ENCODE measurements around the gene TMEM94. TPM values are rescaled to one million over a fixed set of nuclear protein-coding genes. Genes with fewer than 3 reads are reported as not detected.
"Not testable (repeated sequence)": the region's sequence is repeated elsewhere in the genome, so short reads cannot be mapped to it uniquely, and the experiment has no call there.

Gene TMEM94
- total RNA-seq, 1 donor from 2014 or later: 197 TPM

- TF ChIP-seq CTCF (IDR thresholded peaks at IDR 0.05; ENCODE audit: unreplicated experiment): peak; percentile 14
- H3K4me3 Mint-ChIP-seq (ENCODE audit: low read depth): no peak overlapping the region
These were observed 62.6 kb downstream of the TMEM94 start for GRCh38 chr17:75518983-75519537.

GRCh38 chr17:75520413-75520812 lies 64.0 kb downstream of the TMEM94 start:
- Mint-ChIP-seq H3K36me3 (ENCODE audit: insufficient read depth) (peaks cover 16% of the 10 kb centered on the region), H3K4me1 (ENCODE audit: low read depth) (peaks cover 19% of the 10 kb centered on the region)
- not testable (repeated sequence) for H3K9me3 Mint-ChIP-seq (ENCODE audit: low read depth); DNase-seq (ENCODE audit: low spot score, unreplicated experiment); H3K27me3 Mint-ChIP-seq; H3K4me3 Mint-ChIP-seq (ENCODE audit: low read depth); H3K27ac Mint-ChIP-seq

More at GRCh38 chr17:75518983-75519537, 62.6 kb downstream of the TMEM94 start:
- peaks cover 14% of the 10 kb centered on the region for H3K4me1 Mint-ChIP-seq (ENCODE audit: low read depth)
- H3K27ac Mint-ChIP-seq: no peak overlapping the region
- H3K36me3 Mint-ChIP-seq (ENCODE audit: insufficient read depth): peaks cover 16% of the 10 kb centered on the region
- H3K27me3 Mint-ChIP-seq: no peaks in the 10 kb centered on the region
- no peak for DNase-seq (ENCODE audit: low spot score, unreplicated experiment)
- no peaks in the 10 kb centered on the region for H3K9me3 Mint-ChIP-seq (ENCODE audit: low read depth)

GRCh38 chr17:75521290-75521689 lies 64.9 kb downstream of the TMEM94 start:
- TF ChIP-seq CTCF (IDR thresholded peaks at IDR 0.05; ENCODE audit: unreplicated experiment): no peak
- Mint-ChIP-seq H3K4me3 (ENCODE audit: low read depth) (no peak overlapping the region), H3K27me3 (no peaks in the 10 kb centered on the region), H3K27ac (no peak overlapping the region), H3K4me1 (ENCODE audit: low read depth) (peaks cover 19% of the 10 kb centered on the region), H3K36me3 (ENCODE audit: insufficient read depth) (peaks cover 16% of the 10 kb centered on the region), H3K9me3 (ENCODE audit: low read depth) (no peaks in the 10 kb centered on the region)
- DNase-seq (ENCODE audit: low spot score, unreplicated experiment): no peak

- no peaks in the 10 kb centered on the region for H3K27me3 Mint-ChIP-seq
- no peaks in the 10 kb centered on the region for H3K9me3 Mint-ChIP-seq (ENCODE audit: low read depth)
- H3K27ac Mint-ChIP-seq: no peak overlapping the region
- no peak for DNase-seq (ENCODE audit: low spot score, unreplicated experiment)
- TF ChIP-seq CTCF (IDR thresholded peaks at IDR 0.05; ENCODE audit: unreplicated experiment): no peak
- H3K4me3 Mint-ChIP-seq (ENCODE audit: low read depth): no peak overlapping the region
- H3K4me1 Mint-ChIP-seq (ENCODE audit: low read depth): peaks cover 26% of the 10 kb centered on the region
- H3K36me3 Mint-ChIP-seq (ENCODE audit: insufficient read depth): peaks cover 16% of the 10 kb centered on the region
These were observed 65.7 kb downstream of the TMEM94 start for GRCh38 chr17:75521951-75522727.

- H3K36me3 Mint-ChIP-seq (ENCODE audit: insufficient read depth): peaks cover 11% of the 10 kb centered on the region
These were observed 67.2 kb downstream of the TMEM94 start for GRCh38 chr17:75523647-75524046.

More at GRCh38 chr17:75523647-75524046, 67.2 kb downstream of the TMEM94 start:
- H3K4me1 Mint-ChIP-seq (ENCODE audit: low read depth): peaks cover 17% of the 10 kb centered on the region
- no peak overlapping the region for H3K4me3 Mint-ChIP-seq (ENCODE audit: low read depth)
- no peaks in the 10 kb centered on the region for H3K9me3 Mint-ChIP-seq (ENCODE audit: low read depth)
- no peak overlapping the region for H3K27ac Mint-ChIP-seq
- no peak for DNase-seq (ENCODE audit: low spot score, unreplicated experiment)
- no peak for TF ChIP-seq CTCF (IDR thresholded peaks at IDR 0.05; ENCODE audit: unreplicated experiment)
- no peaks in the 10 kb centered on the region for H3K27me3 Mint-ChIP-seq
